HG03025 (cell line): Measurements from ENCODE around the gene MCF2L2.
A peak's percentile ranks its signal among the peaks of the same experiment; 100 is the strongest.
"Not testable (repeated sequence)": the region's sequence is repeated elsewhere in the genome, so short reads cannot be mapped to it uniquely, and the experiment has no call there.

Experiments used
- ATAC-seq: cut with Tn5 transposase; IDR thresholded peaks from one replicate; pipeline ENCODE4 v1.9.1; 2021; ENCODE audit warnings: mild to moderate bottlenecking, moderate library complexity; ENCODE audit not compliant: unreplicated experiment, low FRiP score

MCF2L2 gene

GRCh38 chr3:183182073-183182472, 246.3 kb downstream of the MCF2L2 start:
- no peak for ATAC-seq

- no peak for ATAC-seq
Observed at GRCh38 chr3:183181606-183182005, 246.8 kb downstream of the MCF2L2 start.

- ATAC-seq, result no peak
Observed at GRCh38 chr3:183180784-183181295, 247.6 kb downstream of the MCF2L2 start.

GRCh38 chr3:183180110-183180783, 248.2 kb downstream of the MCF2L2 start:
- no peak for ATAC-seq

GRCh38 chr3:183179550-183179908, 248.9 kb downstream of the MCF2L2 start:
- ATAC-seq, result not testable (repeated sequence)

- no peak for ATAC-seq
Observed at GRCh38 chr3:183178833-183179549, 249.4 kb downstream of the MCF2L2 start.

GRCh38 chr3:183178512-183178832, 249.9 kb downstream of the MCF2L2 start:
- ATAC-seq, result no peak

- ATAC-seq, result no peak
Observed at GRCh38 chr3:183172051-183172639, 256.3 kb downstream of the MCF2L2 start.

GRCh38 chr3:183167975-183168374, 260.4 kb downstream of the MCF2L2 start:
- ATAC-seq, result not testable (repeated sequence)

GRCh38 chr3:183163563-183163962, 264.9 kb downstream of the MCF2L2 start:
- ATAC-seq, result no peak

GRCh38 chr3:183161552-183162336, 266.7 kb downstream of the MCF2L2 start:
- ATAC-seq, result peak; percentile 47

GRCh38 chr3:183160616-183161015, 267.8 kb downstream of the MCF2L2 start:
- ATAC-seq, result no peak

- no peak for ATAC-seq
Observed at GRCh38 chr3:183159333-183159732, 269.1 kb downstream of the MCF2L2 start.

- peak; percentile 63 for ATAC-seq
Observed at GRCh38 chr3:183158551-183159006, 269.8 kb downstream of the MCF2L2 start.

- ATAC-seq, result peak; percentile 20
Observed at GRCh38 chr3:183158113-183158512, 270.3 kb downstream of the MCF2L2 start.

GRCh38 chr3:183156266-183156665, 272.2 kb downstream of the MCF2L2 start:
- ATAC-seq, result no peak

- ATAC-seq, result no peak
Observed at GRCh38 chr3:183155499-183155898, 272.9 kb downstream of the MCF2L2 start.

- ATAC-seq, result no peak
Observed at GRCh38 chr3:183153210-183153950, 275.0 kb downstream of the MCF2L2 start.

- ATAC-seq, result no peak
Observed at GRCh38 chr3:183151821-183152351, 276.5 kb downstream of the MCF2L2 start.

- no peak for ATAC-seq
Observed at GRCh38 chr3:183151086-183151485, 277.3 kb downstream of the MCF2L2 start.
